Left hindlimb (tissue), 1 donor: ENCODE measurements around the gene SLC47A1.
"Not testable (repeated sequence)": the region's sequence is repeated elsewhere in the genome, so short reads cannot be mapped to it uniquely, and the experiment has no call there.

ENCODE experiments used
- DNase-seq: peaks from one replicate; pipeline ENCODE4 v3.0.0-alpha.2; 2018

The SLC47A1 gene, protein sequence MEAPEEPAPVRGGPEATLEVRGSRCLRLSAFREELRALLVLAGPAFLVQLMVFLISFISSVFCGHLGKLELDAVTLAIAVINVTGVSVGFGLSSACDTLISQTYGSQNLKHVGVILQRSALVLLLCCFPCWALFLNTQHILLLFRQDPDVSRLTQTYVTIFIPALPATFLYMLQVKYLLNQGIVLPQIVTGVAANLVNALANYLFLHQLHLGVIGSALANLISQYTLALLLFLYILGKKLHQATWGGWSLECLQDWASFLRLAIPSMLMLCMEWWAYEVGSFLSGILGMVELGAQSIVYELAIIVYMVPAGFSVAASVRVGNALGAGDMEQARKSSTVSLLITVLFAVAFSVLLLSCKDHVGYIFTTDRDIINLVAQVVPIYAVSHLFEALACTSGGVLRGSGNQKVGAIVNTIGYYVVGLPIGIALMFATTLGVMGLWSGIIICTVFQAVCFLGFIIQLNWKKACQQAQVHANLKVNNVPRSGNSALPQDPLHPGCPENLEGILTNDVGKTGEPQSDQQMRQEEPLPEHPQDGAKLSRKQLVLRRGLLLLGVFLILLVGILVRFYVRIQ

DNA sequence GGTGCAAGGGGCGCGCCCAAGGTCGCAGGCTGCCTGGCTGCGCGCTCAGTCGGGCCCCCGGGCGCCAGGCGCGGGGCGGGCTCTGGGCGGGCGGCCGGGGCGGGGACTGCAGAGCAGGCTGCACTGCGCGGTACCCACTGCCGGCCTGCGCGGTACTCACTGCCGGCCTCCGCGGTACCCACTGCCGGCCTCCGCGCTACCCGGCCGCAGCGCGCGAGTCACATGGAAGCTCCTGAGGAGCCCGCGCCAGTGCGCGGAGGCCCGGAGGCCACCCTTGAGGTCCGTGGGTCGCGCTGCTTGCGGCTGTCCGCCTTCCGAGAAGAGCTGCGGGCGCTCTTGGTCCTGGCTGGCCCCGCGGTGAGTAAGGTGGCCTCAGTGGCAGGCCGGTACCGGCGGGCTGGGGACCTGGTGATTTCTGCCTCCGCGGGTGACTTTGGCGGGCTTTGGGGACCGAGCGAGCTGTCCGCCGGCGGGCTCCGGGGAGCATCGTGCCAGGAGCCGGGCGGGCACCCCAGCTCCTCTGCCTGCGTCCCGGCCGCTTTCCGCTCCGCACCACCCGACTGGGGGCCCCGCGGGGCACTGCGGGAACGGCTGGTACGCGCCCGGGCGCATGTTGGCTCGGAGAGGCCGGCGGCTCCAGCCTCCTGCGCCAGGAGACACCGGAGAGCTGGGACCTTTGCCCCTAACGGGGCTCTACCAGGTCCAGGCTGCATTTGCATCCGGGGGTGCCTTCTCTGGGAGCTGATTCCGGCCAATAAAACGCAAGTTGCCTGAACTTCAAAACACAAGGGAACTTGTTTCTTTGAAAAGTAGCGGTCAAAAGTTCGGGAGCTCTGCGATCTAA is at the start of gene SLC47A1:
Gene SLC47A1, plus strand, starts transcription at position 137 of the 844 bp plus-strand sequence. Its CDS starts 86 bp downstream, at position 223.
- peak; percentile 58 for DNase-seq

DNA sequence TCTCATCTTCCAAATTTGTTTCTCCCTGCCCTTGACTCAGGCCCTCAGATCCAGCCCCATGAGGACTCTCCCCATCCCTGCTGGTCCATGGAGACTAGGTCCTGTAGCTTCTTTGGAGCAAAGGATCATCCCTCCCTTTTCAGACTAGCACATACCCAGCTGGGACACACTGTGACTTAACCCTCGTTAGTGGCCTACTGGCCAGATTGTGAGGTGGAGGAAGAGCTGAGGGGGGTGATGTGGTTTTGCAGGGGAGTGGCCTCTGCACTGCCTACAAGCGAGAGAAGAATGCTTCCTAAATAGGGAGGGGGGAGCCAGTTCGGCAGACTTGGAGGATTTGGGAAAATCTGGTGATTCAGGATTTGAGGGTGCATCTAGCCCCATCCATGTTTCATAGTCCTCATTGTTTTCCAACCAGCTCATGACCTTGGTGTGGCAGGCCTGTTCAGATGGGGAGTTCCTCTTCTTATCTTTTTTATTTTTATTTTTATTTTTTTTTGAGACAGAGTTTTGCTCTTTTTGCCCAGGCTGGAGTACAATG is 47.8 kb upstream of the SLC47A1 start:
- no peak for DNase-seq

DNA sequence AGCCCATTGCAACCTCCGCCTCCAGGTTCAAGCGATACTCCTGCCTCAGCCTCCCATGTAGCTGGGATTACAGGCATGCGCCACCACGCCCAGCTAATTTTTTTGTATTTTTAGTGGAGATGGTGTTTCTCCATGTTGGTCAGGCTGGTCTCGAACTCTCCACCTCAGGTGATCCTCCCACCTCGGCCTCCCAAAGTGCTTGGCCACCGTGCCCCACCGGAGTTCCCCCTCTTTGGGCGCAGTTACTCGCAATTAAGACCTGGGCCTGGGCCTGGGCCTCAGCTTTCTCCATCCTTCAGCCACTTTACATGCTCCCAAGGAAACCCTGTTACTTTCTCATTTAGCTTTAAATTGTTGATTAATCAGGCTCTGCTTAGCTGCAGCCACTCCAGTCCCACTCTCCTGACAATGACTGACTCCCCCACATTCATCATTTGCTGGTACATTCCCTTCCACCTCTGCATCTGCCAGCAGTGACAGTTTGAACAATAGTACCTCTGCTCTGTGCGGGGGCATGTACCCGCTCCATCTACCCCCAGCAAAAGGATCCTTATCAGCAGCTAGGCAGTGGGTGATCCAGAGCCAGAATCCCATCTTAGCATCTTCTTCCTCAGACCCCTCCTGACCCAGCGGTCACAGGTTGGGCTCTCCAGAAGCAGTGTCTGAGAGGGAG is 47.2 kb upstream of the SLC47A1 start:
- DNase-seq: no peak

DNA sequence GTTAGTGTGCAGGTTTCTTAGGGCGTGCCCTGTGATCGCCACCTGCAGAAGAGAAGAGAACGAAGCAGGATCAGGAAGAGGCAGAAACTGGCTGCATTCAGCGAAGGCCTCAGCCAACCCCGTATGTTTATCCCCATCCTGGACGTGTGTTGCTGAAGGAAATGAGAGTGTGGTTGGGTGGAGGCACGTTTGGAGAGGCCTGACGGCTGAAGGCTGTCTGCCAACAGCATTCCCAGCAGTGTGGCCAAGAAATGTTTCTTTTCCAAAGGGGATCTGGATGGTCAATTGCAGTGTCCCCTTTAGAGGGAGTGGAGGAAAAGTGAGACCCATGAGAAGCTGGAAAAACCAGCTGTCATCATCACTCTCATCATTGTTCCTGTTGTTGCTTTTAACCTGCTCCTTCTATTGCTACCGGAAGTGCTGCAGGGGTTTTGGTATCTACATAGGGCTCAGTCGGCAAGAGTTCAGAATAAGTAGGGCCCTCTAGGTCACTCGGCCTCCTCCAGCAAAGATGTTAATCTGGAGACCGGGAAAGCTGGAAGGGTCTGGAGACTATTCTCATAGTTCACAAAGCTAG is 46.5 kb upstream of the SLC47A1 start:
- peak; percentile 74 for DNase-seq

DNA sequence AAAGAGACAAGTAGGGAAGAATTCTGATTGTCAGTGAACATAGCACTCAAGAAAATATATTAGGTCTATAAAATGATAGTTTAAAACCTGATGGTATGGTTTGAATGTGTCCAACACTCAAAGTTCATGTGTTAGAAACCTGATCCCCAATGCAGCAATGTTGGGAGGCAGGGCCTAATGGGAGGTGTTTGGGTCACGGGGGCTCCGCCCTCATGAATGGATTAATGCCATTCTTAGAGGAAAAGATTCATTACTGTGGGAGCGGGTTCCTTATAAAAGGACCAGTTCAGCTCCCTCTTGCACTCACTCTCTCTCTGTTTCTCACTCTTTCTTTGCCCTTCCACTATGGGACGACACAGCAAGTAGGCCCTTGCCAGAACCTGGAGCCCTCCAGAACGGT is 41.5 kb upstream of the SLC47A1 start:
- no peak for DNase-seq

DNA sequence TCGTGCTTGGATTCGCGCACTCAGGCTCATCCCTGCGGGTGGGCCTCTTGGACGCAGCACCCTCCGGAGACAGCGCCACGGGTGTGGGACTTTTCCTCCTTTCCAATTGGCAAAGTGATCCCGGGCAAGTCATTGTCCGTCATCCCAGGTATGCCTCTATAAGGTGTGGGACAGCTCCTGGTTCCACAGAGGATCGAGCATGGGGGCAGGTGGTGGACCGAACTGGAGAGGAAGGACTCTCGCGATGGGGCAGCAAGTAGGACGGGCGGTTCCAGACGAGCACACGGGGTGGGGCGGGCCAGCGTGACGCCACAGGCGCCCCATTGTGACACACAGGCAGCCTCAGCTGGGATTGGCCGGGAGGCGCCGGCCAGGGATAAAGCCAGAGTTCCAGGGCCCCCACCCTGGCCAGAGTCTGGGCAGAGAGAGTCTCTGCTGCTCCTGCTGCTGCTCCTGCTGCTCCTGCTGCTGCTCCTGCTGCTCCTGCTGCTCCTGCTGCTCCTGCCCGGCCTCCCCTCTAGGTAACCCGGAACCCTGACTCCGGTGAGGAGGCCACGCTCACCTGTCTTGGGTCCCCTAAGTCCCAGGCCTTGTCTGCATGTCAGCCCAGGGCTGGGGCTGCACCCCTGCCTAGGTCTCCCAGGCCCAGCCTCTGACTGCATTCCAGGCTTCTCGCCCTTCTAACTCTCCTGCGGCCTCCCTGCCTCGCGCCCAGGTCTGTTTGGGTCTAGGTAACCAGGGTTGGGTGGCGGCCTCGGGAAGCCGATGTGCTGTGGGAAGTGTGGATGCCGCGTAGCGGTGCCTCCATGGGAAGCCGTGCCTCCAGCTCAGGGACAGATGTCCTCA is 38.5 kb upstream of the SLC47A1 start:
- no peak for DNase-seq

DNA sequence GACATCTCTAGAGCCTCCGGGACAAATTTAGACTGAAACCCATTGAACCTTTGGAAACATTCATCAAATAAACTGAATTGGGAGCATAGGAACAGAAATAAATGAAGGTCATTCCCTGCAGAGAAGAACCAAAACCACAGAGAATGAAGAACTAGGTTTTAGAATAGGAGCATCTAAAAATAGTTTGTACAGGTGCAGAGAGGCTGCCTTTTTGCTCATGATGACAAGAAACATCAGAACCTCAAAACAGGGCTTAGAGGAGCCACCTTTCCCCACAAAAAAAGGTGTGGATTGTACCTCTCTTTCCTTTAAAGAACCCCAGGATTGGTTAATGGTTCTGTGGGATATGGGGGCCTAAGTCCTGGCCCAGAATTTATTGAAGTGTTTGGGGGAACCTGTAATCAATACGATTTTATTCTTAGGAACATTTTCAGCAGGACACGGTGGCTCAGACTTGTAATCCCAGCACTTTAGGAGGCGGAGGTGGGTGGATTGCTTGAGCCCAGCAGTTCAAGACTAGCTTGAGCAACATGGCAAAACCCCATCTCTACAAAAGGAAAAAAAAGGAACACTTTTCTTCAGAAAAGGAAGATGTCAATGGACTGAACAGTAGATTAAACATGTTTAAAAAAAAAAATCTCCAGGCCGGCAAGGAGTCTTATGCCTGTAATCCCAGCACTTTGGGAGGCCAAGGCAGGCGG is 37.7 kb upstream of the SLC47A1 start:
- DNase-seq: no peak

DNA sequence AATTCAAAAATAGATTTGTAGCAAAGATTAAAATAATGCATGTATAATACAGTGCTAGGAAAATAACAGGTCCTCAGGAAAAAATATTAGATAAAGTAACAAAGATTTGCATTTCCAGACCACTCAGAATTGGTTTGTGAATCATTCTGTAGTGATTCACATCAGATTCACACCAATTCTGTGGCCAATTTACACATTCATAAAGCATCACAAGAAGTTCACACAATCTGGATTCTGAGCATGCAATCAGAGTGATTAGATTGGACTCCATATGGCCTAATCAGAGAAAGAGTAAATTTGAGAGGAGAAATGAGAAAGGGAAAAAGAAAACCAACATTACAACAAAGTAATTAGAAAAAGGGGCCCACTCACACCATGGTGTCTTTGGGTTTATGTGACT is 36.0 kb upstream of the SLC47A1 start:
- DNase-seq: no peak

DNA sequence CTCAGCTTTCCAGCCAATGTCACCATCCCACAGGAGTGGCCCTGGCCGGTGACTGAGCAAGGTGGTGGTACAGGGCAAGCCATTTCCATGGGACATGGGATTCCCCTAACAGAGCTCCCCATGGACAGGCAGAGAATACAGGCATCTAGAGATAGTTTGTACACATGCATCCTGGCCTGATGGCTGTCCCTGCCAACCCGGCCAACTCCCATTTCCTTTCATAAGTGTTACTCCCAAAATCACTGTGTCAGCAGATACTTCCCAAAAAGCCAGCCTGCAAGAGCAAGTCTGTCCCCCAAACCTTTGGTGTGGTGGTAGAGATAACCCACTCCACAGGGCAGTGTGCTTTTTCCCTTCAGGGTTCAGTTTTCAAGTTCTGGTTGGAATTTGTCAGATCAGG is 32.4 kb upstream of the SLC47A1 start:
- DNase-seq: no peak

DNA sequence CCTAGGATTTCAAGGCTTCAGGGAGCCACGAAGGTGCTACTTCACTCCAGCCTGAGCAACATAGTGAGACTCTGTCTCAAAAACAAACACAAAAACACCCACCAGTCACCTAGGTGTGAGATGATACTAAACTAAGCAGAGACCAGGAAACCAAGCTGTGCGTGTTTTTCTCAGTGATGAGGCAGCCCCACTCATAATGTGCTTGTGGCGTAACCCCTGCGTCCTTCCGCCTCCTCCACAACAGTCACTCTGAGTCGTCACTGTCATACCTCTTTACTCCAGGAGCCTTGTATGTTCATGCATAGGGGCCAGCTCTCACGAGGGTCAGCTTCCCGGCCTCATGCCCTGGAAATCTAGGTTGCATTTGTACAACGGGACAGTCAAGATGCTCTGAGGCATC is 31.1 kb upstream of the SLC47A1 start:
- no peak for DNase-seq

DNA sequence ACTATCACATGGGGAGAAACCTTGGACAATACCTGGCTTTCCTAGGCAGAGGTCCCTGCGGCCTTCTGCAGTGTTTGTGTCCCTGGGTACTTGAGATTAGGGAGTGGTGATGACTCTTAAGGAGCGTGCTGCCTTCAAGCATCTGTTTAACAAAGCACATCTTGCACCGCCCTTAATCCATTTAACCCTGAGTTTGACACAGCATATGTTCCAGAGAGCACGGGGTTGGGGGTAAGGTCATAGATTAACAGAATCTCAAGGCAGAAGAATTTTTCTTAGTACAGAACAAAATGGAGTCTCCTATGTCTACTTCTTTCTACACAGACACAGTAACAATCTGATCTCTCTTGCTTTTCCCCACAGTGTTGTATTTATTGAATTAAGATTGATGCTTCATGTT is 28.1 kb upstream of the SLC47A1 start:
- not testable (repeated sequence) for DNase-seq

DNA sequence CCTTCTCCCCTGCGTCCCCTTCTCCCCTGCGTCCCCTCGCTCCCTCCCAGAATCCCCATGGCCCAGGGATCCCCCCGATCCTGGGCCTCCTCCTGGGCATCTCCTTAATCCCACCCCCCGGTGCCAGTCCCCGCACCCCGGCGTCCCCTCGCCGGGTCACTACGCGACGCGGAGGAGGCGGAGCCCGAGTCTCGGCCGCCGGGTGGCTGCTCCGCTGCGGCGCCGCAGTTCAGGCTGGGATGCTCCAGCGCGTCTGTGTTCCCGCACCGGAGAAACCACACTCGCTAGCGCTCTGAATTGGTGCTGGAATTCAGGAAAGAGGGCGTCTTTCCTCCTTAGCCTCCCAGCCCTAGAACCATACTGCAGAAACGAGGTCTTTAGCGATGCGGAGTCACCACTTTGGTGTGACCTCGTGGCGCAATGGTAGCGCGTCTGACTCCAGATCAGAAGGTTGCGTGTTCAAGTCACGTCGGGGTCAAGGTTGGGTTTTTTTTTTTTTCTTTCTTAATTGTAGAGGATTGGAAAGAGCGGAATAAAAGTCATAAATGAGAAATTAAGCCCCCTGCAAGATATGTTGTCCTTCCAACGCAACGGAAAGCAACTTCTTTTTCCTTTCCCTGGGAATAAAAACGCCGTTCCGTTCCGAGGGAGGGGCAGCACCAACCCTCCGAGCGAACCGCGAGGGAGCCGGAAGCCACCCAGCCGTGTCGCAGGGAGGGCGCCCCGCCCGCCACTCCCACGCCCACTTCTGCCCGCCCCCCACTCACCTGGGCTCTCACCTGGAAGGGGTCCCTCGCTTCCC is 25.7 kb upstream of the SLC47A1 start:
- peak; percentile 95 for DNase-seq

DNA sequence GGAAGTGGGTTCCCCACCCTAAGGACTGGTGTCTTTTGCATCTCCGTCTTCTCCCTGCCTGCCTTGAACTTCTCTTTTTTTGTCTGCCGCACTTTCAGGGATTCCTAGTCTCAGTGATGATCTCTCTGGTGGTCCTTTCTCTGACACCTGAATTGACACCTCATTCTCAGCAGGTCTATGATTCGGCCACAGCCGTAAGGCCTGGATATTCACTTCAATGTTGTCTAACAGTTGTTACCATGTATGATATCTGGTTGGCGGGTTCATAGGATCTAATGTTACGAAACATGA is 25.1 kb upstream of the SLC47A1 start:
- no peak for DNase-seq

DNA sequence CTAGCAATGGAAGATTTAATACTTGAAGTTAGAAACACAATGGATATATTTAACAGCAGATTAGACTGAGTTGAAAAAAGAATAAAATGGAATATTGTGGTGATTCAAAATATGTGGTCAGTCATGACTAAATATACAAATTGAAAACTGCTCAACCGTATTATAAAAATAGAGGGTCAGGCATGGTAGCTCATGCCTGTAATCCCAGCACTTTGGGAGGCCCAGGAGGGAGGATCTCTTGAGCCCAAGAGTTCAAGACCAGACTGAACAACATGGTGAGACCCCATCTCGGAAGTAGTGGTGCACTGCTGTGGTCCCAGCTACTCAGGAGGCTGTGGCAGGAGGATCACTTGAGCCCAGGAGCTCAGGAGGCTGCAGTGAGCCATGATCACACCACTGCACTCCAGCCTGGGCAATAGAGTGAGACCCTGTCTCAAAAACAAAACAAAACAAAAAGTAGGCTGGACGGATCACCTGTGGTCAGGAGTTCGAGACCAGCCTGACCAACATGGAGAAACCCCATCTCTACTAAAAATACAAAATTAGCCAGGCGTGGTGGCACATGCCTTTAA is 24.3 kb upstream of the SLC47A1 start:
- DNase-seq: not testable (repeated sequence)

DNA sequence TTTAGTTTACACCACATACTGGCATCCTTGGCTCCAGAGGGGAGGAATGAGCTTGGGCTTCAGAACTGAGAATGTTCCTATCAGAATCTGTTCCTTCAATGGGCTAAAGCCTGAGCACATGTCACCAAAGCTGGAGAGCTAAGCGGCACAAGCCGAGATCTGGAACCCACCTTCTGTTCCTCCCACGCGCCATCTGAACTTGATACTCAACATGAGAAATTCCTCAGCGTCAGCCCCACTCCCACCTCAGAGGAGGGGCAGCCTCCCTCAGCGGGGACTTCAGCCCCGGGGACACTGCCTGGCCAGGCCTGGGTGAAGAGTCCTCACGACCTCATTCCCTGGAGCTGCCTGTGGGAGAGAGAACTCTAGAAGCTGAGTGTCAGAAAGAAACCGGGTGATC is 22.8 kb upstream of the SLC47A1 start:
- no peak for DNase-seq

DNA sequence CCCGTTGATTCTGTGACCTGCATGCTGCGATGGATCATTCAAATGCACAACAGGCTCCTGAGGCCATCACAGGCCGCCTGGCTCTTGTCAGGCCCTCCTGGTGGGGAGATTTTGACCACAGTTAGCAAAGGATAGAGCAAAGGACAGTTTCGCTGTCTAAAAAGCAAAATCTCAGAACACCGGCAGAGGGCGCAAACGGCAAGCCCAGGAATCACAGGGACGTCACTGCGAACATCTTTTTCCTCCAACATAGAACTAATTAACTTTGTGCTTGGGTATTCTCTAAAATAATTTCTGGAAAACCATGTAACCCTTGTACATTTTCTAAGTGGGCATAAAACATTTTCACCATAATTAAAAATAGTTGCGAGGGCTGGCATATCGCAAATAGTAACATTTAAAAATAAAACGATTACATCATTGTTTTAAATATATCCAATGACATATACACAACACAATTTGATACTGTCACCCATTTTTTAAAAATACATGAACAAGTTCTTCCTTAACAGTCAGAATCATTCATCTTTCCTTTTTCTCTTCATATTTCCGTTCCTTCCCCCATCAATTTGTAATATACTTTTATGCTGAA is 19.7 kb upstream of the SLC47A1 start:
- peak; percentile 63 for DNase-seq

DNA sequence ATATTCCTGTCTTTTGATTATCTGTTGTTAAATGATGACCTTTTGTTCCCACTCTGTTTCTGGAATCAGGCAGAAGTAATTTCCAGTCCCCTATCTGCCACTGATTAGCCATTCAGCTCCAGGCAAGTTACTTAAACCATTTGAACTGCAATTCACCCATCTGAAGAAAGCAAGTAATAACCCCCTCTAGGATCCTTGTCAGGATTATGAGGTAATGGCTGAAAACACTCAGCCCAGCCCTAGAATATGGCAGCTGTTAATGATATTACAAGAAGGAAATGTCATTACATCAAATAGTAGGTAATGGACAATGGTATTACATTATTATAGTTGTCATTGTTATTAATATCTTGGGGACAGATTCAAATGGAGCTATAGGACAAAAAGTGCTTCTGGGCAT is 16.0 kb upstream of the SLC47A1 start:
- no peak for DNase-seq

DNA sequence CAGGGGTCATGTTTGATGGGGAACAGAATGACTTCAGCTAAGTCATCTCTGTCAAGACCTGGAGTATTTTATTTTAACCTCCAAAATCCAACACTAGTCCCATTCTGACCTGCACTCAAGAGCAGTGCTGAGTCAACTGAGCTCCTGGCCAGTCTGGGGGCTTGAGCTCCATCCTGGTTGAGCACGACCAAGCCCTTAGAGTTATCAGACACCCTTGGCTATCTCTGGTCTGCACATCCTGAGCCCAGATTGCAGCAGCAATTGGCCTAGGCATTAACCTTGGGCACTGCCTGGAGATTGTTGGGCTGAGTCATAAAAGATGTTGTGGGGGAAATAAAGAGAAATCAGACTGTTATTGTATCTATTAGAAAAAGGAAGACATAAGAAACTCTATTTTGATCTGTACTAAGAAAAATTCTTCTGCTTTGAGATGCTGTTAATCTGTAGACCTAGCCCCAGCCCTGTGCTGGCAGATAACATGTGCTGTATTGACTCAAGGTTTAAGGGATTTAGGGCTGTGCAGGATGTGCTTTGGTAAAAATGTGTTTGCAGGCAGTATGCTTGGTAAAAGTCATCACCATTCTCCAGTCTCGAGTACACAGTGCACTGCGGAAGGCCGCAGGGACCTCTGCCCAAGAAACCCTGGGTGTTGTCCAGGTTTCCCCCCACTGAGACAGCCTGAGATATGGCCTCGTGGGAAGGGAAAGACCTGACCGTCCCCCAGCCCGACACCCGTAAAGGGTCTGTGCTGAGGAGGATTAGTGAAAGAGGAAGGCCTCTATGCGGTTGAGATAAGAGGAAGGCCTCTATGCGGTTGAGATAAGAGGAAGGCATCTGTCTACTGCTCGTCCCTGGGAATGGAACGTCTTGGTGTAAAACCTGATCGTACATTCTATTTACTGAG is 14.0 kb upstream of the SLC47A1 start:
- DNase-seq: not testable (repeated sequence)
